IMR-90 (cell line): ENCODE data around the gene SDK1. TPM values are rescaled to one million over a fixed set of nuclear protein-coding genes. Genes with fewer than 3 reads are reported as not detected.

Source experiments
- ATAC-seq: fragments of 200-7000 bp; cut with Tn5 transposase; 2 replicates; pipeline ENCODE4 v1.9.1; 2020; ENCODE audit warnings: low read depth, mild to moderate bottlenecking, moderate library complexity
- BruUV-seq: library from RNA; stranded (reverse); fragments of 400-500 nt; replicated peaks from 2 replicates; lab custom pipeline; 2021; lab: Mats Ljungman, UMichigan
- CTCF ChIA-PET: fragments of 300-600 bp; formaldehyde crosslinking; extraction: SDS; loops from one replicate; lab custom pipeline; 2021; ENCODE audit warnings: antibody characterized with exemption; lab: Yijun Ruan, JAX
- POLR2A ChIA-PET: fragments of 300-600 bp; sonication (Branson Sonifier 250); formaldehyde crosslinking; loops from one replicate; lab custom pipeline; 2022; ENCODE audit warnings: antibody characterized with exemption; ENCODE audit not compliant: unreplicated experiment; lab: Charles Lee
- DNase-seq: peaks from one replicate; pipeline ENCODE4 v3.0.0; 2013
- H2AFZ ChIP-seq: replicated peaks from 2 replicates; pipeline ENCODE3; 2013; ENCODE audit warnings: low read length, mild to moderate bottlenecking; ENCODE audit not compliant: poor library complexity
- H2AK5ac ChIP-seq: 2 replicates; pipeline ENCODE4 v1.6.1; 2013; ENCODE audit warnings: low read depth, low read length, inconsistent platforms
- H2AK9ac ChIP-seq: replicated peaks from 2 replicates; pipeline ENCODE3; 2013; ENCODE audit warnings: mild to moderate bottlenecking, low read depth, low read length, moderate library complexity; ENCODE audit not compliant: poor library complexity
- H2BK120ac ChIP-seq: 2 replicates; pipeline ENCODE4 v1.6.1; 2013; ENCODE audit warnings: low read depth, low read length, inconsistent platforms
- H2BK15ac ChIP-seq: 3 replicates; pipeline ENCODE4 v1.6.1; 2013; ENCODE audit warnings: low read depth, low read length, inconsistent platforms
- H2BK20ac ChIP-seq: 2 replicates; pipeline ENCODE4 v1.6.1; 2013; ENCODE audit warnings: low read depth, mild to moderate bottlenecking, inconsistent platforms, low read length, moderate library complexity
- H2BK5ac ChIP-seq: 2 replicates; pipeline ENCODE4 v1.6.1; 2013; ENCODE audit warnings: mild to moderate bottlenecking, low read depth, low read length, inconsistent platforms; ENCODE audit not compliant: poor library complexity, severe bottlenecking
- H3K14ac ChIP-seq: replicated peaks from 2 replicates; pipeline ENCODE4 v1.6.1; 2013; ENCODE audit warnings: low read depth, low read length, inconsistent platforms
- H3K18ac ChIP-seq: 2 replicates; pipeline ENCODE4 v1.6.1; 2013; ENCODE audit warnings: low read depth, low read length, control low read depth
- H3K23ac ChIP-seq: 2 replicates; pipeline ENCODE4 v1.6.1; 2013; ENCODE audit warnings: low read depth, low read length, inconsistent platforms
- H3K27ac ChIP-seq: 2 replicates; pipeline ENCODE4 v1.5.1; 2013; ENCODE audit warnings: mild to moderate bottlenecking, control low read depth, low read length; ENCODE audit not compliant: insufficient read depth
- H3K27me3 ChIP-seq: 2 replicates; pipeline ENCODE4 v1.6.1; 2013; ENCODE audit warnings: low read length; ENCODE audit not compliant: control insufficient read depth, insufficient read depth
- H3K36me3 ChIP-seq: 2 replicates; pipeline ENCODE4 v1.6.1; 2013; ENCODE audit warnings: low read length, mixed read lengths; ENCODE audit not compliant: control insufficient read depth, insufficient read depth
- H3K4ac ChIP-seq: 2 replicates; pipeline ENCODE4 v1.6.1; 2013; ENCODE audit warnings: low read depth, low read length, inconsistent platforms
- H3K4me1 ChIP-seq: 2 replicates; pipeline ENCODE4 v1.6.1; 2013; ENCODE audit warnings: low read length, mixed read lengths; ENCODE audit not compliant: control insufficient read depth, insufficient read depth
- H3K4me2 ChIP-seq: 2 replicates; pipeline ENCODE4 v1.6.1; 2013; ENCODE audit warnings: low read depth, mild to moderate bottlenecking, control low read depth, low read length, moderate library complexity
- H3K4me3 ChIP-seq: 2 replicates; pipeline ENCODE4 v1.5.1; 2013; ENCODE audit warnings: low read depth, mild to moderate bottlenecking, control low read depth, low read length, moderate library complexity; ENCODE audit not compliant: insufficient read depth
- H3K56ac ChIP-seq: 2 replicates; pipeline ENCODE4 v1.6.1; 2013; ENCODE audit warnings: low read length, inconsistent platforms; ENCODE audit not compliant: insufficient read depth; ENCODE audit errors: extremely low read depth
- H3K79me1 ChIP-seq, 2 experiments: 2 replicates each; pipeline ENCODE4 v1.6.1; 2013; ENCODE audit warnings: low read length in 2 of 2, inconsistent platforms in 1 of 2, low read depth in 1 of 2
- H3K9ac ChIP-seq: 2 replicates; pipeline ENCODE4 v1.6.1; 2013; ENCODE audit warnings: low read depth, low read length, control low read depth
- H3K9me1 ChIP-seq: 2 replicates; pipeline ENCODE4 v1.6.1; 2013; ENCODE audit warnings: low read length, inconsistent platforms; ENCODE audit not compliant: insufficient read depth
- H3K9me3 ChIP-seq: 2 replicates; pipeline ENCODE4 v1.6.1; 2013; ENCODE audit warnings: low read length; ENCODE audit not compliant: control insufficient read depth, insufficient read depth
- H4K20me1 ChIP-seq: 2 replicates; pipeline ENCODE4 v1.6.1; 2013; ENCODE audit warnings: low read length, inconsistent platforms; ENCODE audit not compliant: insufficient read depth
- H4K5ac ChIP-seq: 2 replicates; pipeline ENCODE4 v1.6.1; 2013; ENCODE audit warnings: mild to moderate bottlenecking, low read depth, low read length, control low read depth
- H4K8ac ChIP-seq, 2 experiments: 2 replicates each; pipeline ENCODE4 v1.6.1; 2013; ENCODE audit warnings: low read depth in 2 of 2, low read length in 2 of 2, control low read depth in 1 of 2, inconsistent platforms in 1 of 2
- H4K91ac ChIP-seq: 2 replicates; pipeline ENCODE4 v1.6.1; 2013; ENCODE audit warnings: low read depth, low read length, inconsistent platforms; ENCODE audit not compliant: insufficient read depth
- BHLHE40 ChIP-seq: fragments of 150-350 bp; IDR thresholded peaks from 2 replicates; pipeline ENCODE4 v1.6.1; 2016; ENCODE audit warnings: mild to moderate bottlenecking, low read depth, low read length
- CEBPB ChIP-seq: IDR thresholded peaks from 2 replicates; pipeline ENCODE4 v1.6.1; 2012; ENCODE audit warnings: low read depth, low read length, improper control_type of control experiment
- CHD1 ChIP-seq: IDR thresholded peaks from 2 replicates; pipeline ENCODE4 v1.6.1; 2012; ENCODE audit warnings: low read depth, low read length, improper control_type of control experiment
- CTCF ChIP-seq: conservative IDR thresholded peaks from 2 replicates; pipeline ENCODE4 v1.5.1; 2012; ENCODE audit warnings: mild to moderate bottlenecking, low read depth, low read length, improper control_type of control experiment
- ELK1 ChIP-seq: fragments of 150-350 bp; IDR thresholded peaks from 2 replicates; pipeline ENCODE4 v1.6.1; 2016; ENCODE audit warnings: low read depth, mild to moderate bottlenecking, low read length, moderate library complexity, borderline replicate concordance
- FOS ChIP-seq: fragments of 150-350 bp; IDR thresholded peaks from 2 replicates; pipeline ENCODE4 v1.6.1; 2016; ENCODE audit warnings: low read depth, low read length
- MAFK ChIP-seq: IDR thresholded peaks from 2 replicates; pipeline ENCODE4 v1.6.1; 2012; ENCODE audit warnings: low read depth, low read length, improper control_type of control experiment
- MAZ ChIP-seq: IDR thresholded peaks from 2 replicates; pipeline ENCODE4 v1.6.1; 2012; ENCODE audit warnings: low read depth, mild to moderate bottlenecking, low read length, improper control_type of control experiment, moderate library complexity, borderline replicate concordance
- MXI1 ChIP-seq: IDR thresholded peaks from 2 replicates; pipeline ENCODE4 v1.6.1; 2012; ENCODE audit warnings: low read depth, mild to moderate bottlenecking, low read length, moderate library complexity, borderline replicate concordance
- NFE2L2 ChIP-seq: fragments of 150-350 bp; IDR thresholded peaks from 2 replicates; pipeline ENCODE4 v1.6.1; 2016; ENCODE audit warnings: low read depth, mild to moderate bottlenecking, low read length
- POLR2A ChIP-seq: IDR thresholded peaks from 2 replicates; pipeline ENCODE4 v1.6.1; 2012; ENCODE audit warnings: mild to moderate bottlenecking, low read depth, low read length
- RAD21 ChIP-seq: IDR thresholded peaks from 2 replicates; pipeline ENCODE4 v1.6.1; 2012; ENCODE audit warnings: low read length, improper control_type of control experiment
- RCOR1 ChIP-seq: IDR thresholded peaks from 2 replicates; pipeline ENCODE4 v1.6.1; 2012; ENCODE audit warnings: mild to moderate bottlenecking, low read length, improper control_type of control experiment; ENCODE audit not compliant: insufficient replicate concordance
- RFX5 ChIP-seq: IDR thresholded peaks from 2 replicates; pipeline ENCODE4 v1.8.0; 2012; ENCODE audit warnings: low read depth, mild to moderate bottlenecking, low read length, moderate library complexity
- SMC3 ChIP-seq: fragments of 150-350 bp; IDR thresholded peaks from 2 replicates; pipeline ENCODE4 v1.6.1; 2016; ENCODE audit warnings: low read depth, mild to moderate bottlenecking, antibody characterized with exemption, low read length, moderate library complexity
- WGBS, 2 experiments: methylation state at CpG; one replicate each; pipeline versions ENCODE4 v1.1.5 to v1.1.7; 2013; ENCODE audit warnings: missing lambda C conversion rate in 2 of 2; ENCODE audit not compliant: insufficient read length in 1 of 2; ENCODE audit errors: extremely low coverage in 2 of 2; 5-methylcytosine and 5-hydroxymethylcytosine counted together
- dilution Hi-C: fragments of 300-500 bp; cut with HindIII; formaldehyde crosslinking; loops from one replicate; pipeline ENCODE4 v1.14.3; 2018; ENCODE audit warnings: low sequenced_read_pairs; ENCODE audit not compliant: unreplicated experiment
- in situ Hi-C: fragments of 300-500 bp; cut with MboI; formaldehyde crosslinking; loops from 3 replicates; pipeline ENCODE4 v1.14.3; 2019; ENCODE audit warnings: low sequenced_read_pairs, inconsistent platforms, mixed read lengths
- intact Hi-C: fragments of 100-400 bp; cut with micrococcal nuclease; formaldehyde crosslinking; loops from 2 replicates; pipeline ENCODE4 v1.10.0; 2022
- polyA plus RNA-seq, 3 experiments: library from polyadenylated mRNA; depleted of rRNA; stranded (reverse); fragments of >200 nt; gene quantifications; 2 replicates each; pipeline ENCODE4 v1.2.3, GENCODE V29; 2012; ENCODE audit warnings: low replicate concordance in 1 of 3
- total RNA-seq: library from RNA; depleted of rRNA; stranded (reverse); fragments of >200 nt; gene quantifications from 2 replicates; pipeline ENCODE4 v1.2.3, GENCODE V29; 2012
- TF ChIP-seq, protein P1 (sequence below): fragments of 150-350 bp; IDR thresholded peaks from 2 replicates; pipeline ENCODE4 v1.6.1; 2017; ENCODE audit warnings: mild to moderate bottlenecking, antibody characterized with exemption, low read length, low read depth

SDK1 gene
- total and polyA plus RNA-seq, 2 of the 4 experiments (the other 2 are of a cell fraction), result 1.5 to 1.6 TPM

DNA sequence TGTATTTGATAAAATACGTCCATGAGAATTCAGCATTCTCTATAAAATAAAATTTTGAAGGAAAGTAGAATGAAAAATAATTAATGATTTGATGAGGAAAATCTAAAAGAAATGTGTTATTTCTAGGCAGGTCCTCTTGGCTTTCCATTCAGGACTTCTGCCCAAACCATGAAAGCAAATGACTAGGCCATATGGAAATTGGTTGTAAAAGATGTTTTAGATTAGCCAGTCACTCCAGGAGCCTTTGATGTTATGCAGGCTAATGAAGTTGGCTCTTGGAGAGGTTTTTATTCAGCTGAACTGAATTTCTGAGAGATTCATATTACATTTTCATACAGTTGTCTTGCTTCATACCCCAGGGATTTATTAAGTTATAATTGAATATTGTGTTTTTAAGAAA is 452.8 kb downstream of the SDK1 start:
- Histone ChIP-seq H2AFZ (no peak overlapping the region), H2BK20ac (no peak overlapping the region), H2BK120ac (no peak overlapping the region), H3K27me3 (no peaks in the 10 kb centered on the region; the same call in 1 of the 2 replicates), H3K9me3 (peaks cover 4% of the 10 kb centered on the region; the same call in 1 of the 2 replicates), H4K91ac (no peak overlapping the region), H2BK5ac (no peak overlapping the region), H3K27ac (no peak overlapping the region), H4K20me1 (no peaks in the 10 kb centered on the region), H3K4me2 (no peak overlapping the region), H3K36me3 (no peaks in the 10 kb centered on the region), H2BK15ac (no peak overlapping the region), H3K4me1 (no peaks in the 10 kb centered on the region; the same call in 1 of the 2 replicates), H3K4ac (no peak overlapping the region), H3K79me1 (no peaks in the 10 kb centered on the region), H4K8ac (no peak overlapping the region), H2AK9ac (no peak overlapping the region), H3K9ac (no peak overlapping the region), H3K56ac (no peak overlapping the region), H3K4me3 (no peak overlapping the region), H4K5ac (no peak overlapping the region), H3K9me1 (no peaks in the 10 kb centered on the region), H3K23ac (no peak overlapping the region), H3K14ac (no peak overlapping the region), H2AK5ac (no peak overlapping the region), H3K18ac (no peak overlapping the region)
- ChIA-PET CTCF (no interaction called here), POLR2A (no interaction called here)
- ATAC-seq (no peak), DNase-seq (no peak)
- in situ Hi-C loops, result no loop called here
- TF ChIP-seq SMC3, result no peak
- no peak for TF ChIP-seq RFX5
- no peak for TF ChIP-seq FOS
- TF ChIP-seq MXI1, result no peak
- TF ChIP-seq, protein P1, sequence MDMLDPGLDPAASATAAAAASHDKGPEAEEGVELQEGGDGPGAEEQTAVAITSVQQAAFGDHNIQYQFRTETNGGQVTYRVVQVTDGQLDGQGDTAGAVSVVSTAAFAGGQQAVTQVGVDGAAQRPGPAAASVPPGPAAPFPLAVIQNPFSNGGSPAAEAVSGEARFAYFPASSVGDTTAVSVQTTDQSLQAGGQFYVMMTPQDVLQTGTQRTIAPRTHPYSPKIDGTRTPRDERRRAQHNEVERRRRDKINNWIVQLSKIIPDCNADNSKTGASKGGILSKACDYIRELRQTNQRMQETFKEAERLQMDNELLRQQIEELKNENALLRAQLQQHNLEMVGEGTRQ, result no peak
- no peak for TF ChIP-seq NFE2L2
- TF ChIP-seq MAFK, result no peak
- TF ChIP-seq CTCF, result no peak
- no peak for TF ChIP-seq POLR2A
- TF ChIP-seq CHD1, result no peak
- no peak for TF ChIP-seq ELK1
- no peak for TF ChIP-seq RAD21
- TF ChIP-seq CEBPB, result no peak
- no peak for TF ChIP-seq RCOR1
- TF ChIP-seq MAZ, result no peak
- no peak for TF ChIP-seq BHLHE40
- intact Hi-C loops, result no loop called here
- no CpG with 5 or more reads among the region's 1 CpG for WGBS, 2 experiments
- dilution Hi-C loops, result no loop called here
- no TSS peak for BruUV-seq
